ENCODE measurements around the gene ABCC4. TPM values are rescaled to one million over a fixed set of nuclear protein-coding genes. Genes with fewer than 3 reads are reported as not detected.

Gene ABCC4
- polyA plus RNA-seq, 4 donors, result 19.8 to 21.7 (median 20.6) TPM

- DNase-seq (ENCODE audit: low read depth in 4 of 4, low spot score in 2 of 4), result no peak
Measured at GRCh38 chr13:95083758-95084157, 217.5 kb downstream of the ABCC4 start.

GRCh38 chr13:95083066-95083465, 218.2 kb downstream of the ABCC4 start:
- no peak for DNase-seq (ENCODE audit: low read depth in 4 of 4, low spot score in 2 of 4)

- no peak for DNase-seq (ENCODE audit: low read depth in 4 of 4, low spot score in 2 of 4)
Measured at GRCh38 chr13:95075506-95075905, 225.7 kb downstream of the ABCC4 start.

GRCh38 chr13:95074820-95075219, 226.4 kb downstream of the ABCC4 start:
- no peak for DNase-seq (ENCODE audit: low read depth in 4 of 4, low spot score in 2 of 4)

GRCh38 chr13:95073747-95074311, 227.4 kb downstream of the ABCC4 start:
- no peak for DNase-seq (ENCODE audit: low read depth in 4 of 4, low spot score in 2 of 4)

GRCh38 chr13:95067303-95067702, 233.9 kb downstream of the ABCC4 start:
- no peak for DNase-seq (ENCODE audit: low read depth in 4 of 4, low spot score in 2 of 4)

- DNase-seq (ENCODE audit: low read depth in 4 of 4, low spot score in 2 of 4), result no peak
Measured at GRCh38 chr13:95060014-95060519, 241.2 kb downstream of the ABCC4 start.

- DNase-seq (ENCODE audit: low read depth in 4 of 4, low spot score in 2 of 4), result no peak
Measured at GRCh38 chr13:95059306-95059705, 241.9 kb downstream of the ABCC4 start.

- DNase-seq (ENCODE audit: low read depth in 4 of 4, low spot score in 2 of 4), result no peak
Measured at GRCh38 chr13:95058680-95059079, 242.6 kb downstream of the ABCC4 start.

- no peak for DNase-seq (ENCODE audit: low read depth in 4 of 4, low spot score in 2 of 4)
Measured at GRCh38 chr13:95056266-95056665, 245.0 kb downstream of the ABCC4 start.

GRCh38 chr13:95050800-95051615, 250.2 kb downstream of the ABCC4 start:
- no peak for DNase-seq (ENCODE audit: low read depth in 4 of 4, low spot score in 2 of 4)

GRCh38 chr13:95049772-95050171, 251.5 kb downstream of the ABCC4 start:
- DNase-seq (ENCODE audit: low read depth in 4 of 4, low spot score in 2 of 4), result no peak

GRCh38 chr13:95044452-95045205, 256.6 kb downstream of the ABCC4 start:
- no peak for DNase-seq (ENCODE audit: low read depth in 4 of 4, low spot score in 2 of 4)

- no peak for DNase-seq (ENCODE audit: low read depth in 4 of 4, low spot score in 2 of 4)
Measured at GRCh38 chr13:95039415-95039814, 261.8 kb downstream of the ABCC4 start.

- no peak for DNase-seq (ENCODE audit: low read depth in 4 of 4, low spot score in 2 of 4)
Measured at GRCh38 chr13:95038949-95039348, 262.3 kb downstream of the ABCC4 start.

- no peak for DNase-seq (ENCODE audit: low read depth in 4 of 4, low spot score in 2 of 4)
Measured at GRCh38 chr13:95035311-95036109, 265.7 kb downstream of the ABCC4 start.

- DNase-seq (ENCODE audit: low read depth in 4 of 4, low spot score in 2 of 4), result no peak
Measured at GRCh38 chr13:95033890-95034289, 267.4 kb downstream of the ABCC4 start.

- DNase-seq (ENCODE audit: low read depth in 4 of 4, low spot score in 2 of 4), result no peak
Measured at GRCh38 chr13:95032121-95032520, 269.1 kb downstream of the ABCC4 start.

GRCh38 chr13:95030821-95031343, 270.4 kb downstream of the ABCC4 start:
- DNase-seq (ENCODE audit: low read depth in 4 of 4, low spot score in 2 of 4), result no peak

- DNase-seq (ENCODE audit: low read depth in 4 of 4, low spot score in 2 of 4), result no peak
Measured at GRCh38 chr13:95027638-95028037, 273.6 kb downstream of the ABCC4 start.
